HepG2 (cell line): ENCODE results near the gene ZMYND8. TPM values are rescaled to one million over a fixed set of nuclear protein-coding genes. Genes with fewer than 3 reads are reported as not detected.

Experiments used
- FOXA1 ChIP-seq, 2 experiments: fragments of 450-650 bp in 1 of 2; sonication (generic) in 1 of 2; formaldehyde crosslinking in 1 of 2; IDR thresholded peaks; 2 replicates each; pipeline versions ENCODE4 v1.4.0 to v1.6.1; 2016 to 2020; ENCODE audit warnings: missing genetic modification reagents in 1 of 2
- IKZF5 ChIP-seq: IDR thresholded peaks from 2 replicates; pipeline ENCODE4 v1.6.1; 2018; ENCODE audit warnings: missing genetic modification reagents, mild to moderate bottlenecking, missing compliant biosample characterization
- MED1 ChIP-seq: sonication (generic); formaldehyde crosslinking; IDR thresholded peaks from 2 replicates; pipeline ENCODE4 v1.4.0; 2020; ENCODE audit warnings: missing genetic modification reagents
- NFIC ChIP-seq: IDR thresholded peaks from 2 replicates; pipeline ENCODE4 v1.6.1; 2012; ENCODE audit warnings: mild to moderate bottlenecking, low read length, inconsistent platforms
- POGK ChIP-seq: sonication (generic); formaldehyde crosslinking; conservative IDR thresholded peaks from 2 replicates; pipeline ENCODE4 v1.8.0; 2022; ENCODE audit warnings: mild to moderate bottlenecking, moderate library complexity, missing genetic modification reagents
- SIX4 ChIP-seq: sonication (generic); formaldehyde crosslinking; IDR thresholded peaks from 2 replicates; pipeline ENCODE4 v1.4.0; 2020; ENCODE audit warnings: missing genetic modification reagents
- TFDP2 ChIP-seq: sonication (generic); formaldehyde crosslinking; IDR thresholded peaks from 2 replicates; pipeline ENCODE4 v1.4.0; 2020; ENCODE audit warnings: missing genetic modification reagents
- ZFP41 ChIP-seq: sonication (generic); formaldehyde crosslinking; IDR thresholded peaks from 2 replicates; pipeline ENCODE4 v1.4.0; 2020; ENCODE audit warnings: mild to moderate bottlenecking, missing genetic modification reagents, borderline replicate concordance
- ZGPAT ChIP-seq: IDR thresholded peaks from 2 replicates; pipeline ENCODE4 v1.6.1; 2016; ENCODE audit warnings: mild to moderate bottlenecking
- ZMYM4 ChIP-seq: sonication (generic); formaldehyde crosslinking; IDR thresholded peaks from 2 replicates; pipeline ENCODE4 v1.8.1; 2023; ENCODE audit warnings: mild to moderate bottlenecking, missing genetic modification reagents
- ZNF280D ChIP-seq: sonication (generic); formaldehyde crosslinking; IDR thresholded peaks from 2 replicates; pipeline ENCODE4 v1.5.1; 2020; ENCODE audit warnings: mild to moderate bottlenecking, missing genetic modification reagents
- ZNF335 ChIP-seq: sonication (generic); formaldehyde crosslinking; IDR thresholded peaks from 2 replicates; pipeline ENCODE4 v1.4.0; 2020; ENCODE audit warnings: missing genetic modification reagents
- ZNF337 ChIP-seq: sonication (generic); formaldehyde crosslinking; IDR thresholded peaks from 2 replicates; pipeline ENCODE4 v1.5.1; 2020; ENCODE audit warnings: missing genetic modification reagents, low read depth, mild to moderate bottlenecking, borderline replicate concordance
- ZNF549 ChIP-seq: sonication (generic); formaldehyde crosslinking; IDR thresholded peaks from 2 replicates; pipeline ENCODE4 v1.5.0; 2020; ENCODE audit warnings: missing genetic modification reagents
- ZNF552 ChIP-seq: sonication (generic); formaldehyde crosslinking; IDR thresholded peaks from 2 replicates; pipeline ENCODE4 v1.9.0; 2022; ENCODE audit warnings: missing genetic modification reagents, mild to moderate bottlenecking, borderline replicate concordance
- ZNF766 ChIP-seq: sonication (generic); formaldehyde crosslinking; IDR thresholded peaks from 2 replicates; pipeline ENCODE4 v1.5.0; 2020; ENCODE audit warnings: missing genetic modification reagents, borderline replicate concordance
- ZNF784 ChIP-seq: sonication (generic); formaldehyde crosslinking; IDR thresholded peaks from 2 replicates; pipeline ENCODE4 v1.5.1; 2020; ENCODE audit warnings: missing genetic modification reagents, mild to moderate bottlenecking, borderline replicate concordance
- ZNF891 ChIP-seq: sonication (generic); formaldehyde crosslinking; IDR thresholded peaks from 2 replicates; pipeline ENCODE4 v1.5.0; 2020; ENCODE audit warnings: mild to moderate bottlenecking, missing genetic modification reagents
- polyA plus RNA-seq, 8 experiments: library from polyadenylated mRNA; depleted of rRNA in 3 of 8; stranded (reverse) in 7 of 8; unstranded in 1 of 8; fragments of >200 nt; fragmentation: Illumina TruSeq in 4 of 8; extraction: Trizol in 4 of 8; gene quantifications; 2 replicates each; pipeline versions ENCODE4 v1.2.1 to v1.2.3, GENCODE V29; 2011 to 2016; ENCODE audit warnings: low read depth in 4 of 8, missing spikeins in 1 of 8, mixed read lengths in 1 of 8; ENCODE audit not compliant: insufficient read depth in 1 of 8
- total RNA-seq, 5 experiments: library from RNA; depleted of rRNA; stranded (reverse); fragments of >200 nt; fragmentation: Illumina TruSeq; extraction: Trizol; gene quantifications; 2 replicates each; pipeline ENCODE4 v1.2.3, GENCODE V29; 2016; ENCODE audit warnings: low read depth in 1 of 5

ZMYND8 gene
- total and polyA plus RNA-seq, 2 of the 13 experiments (the other 11 are each of a cell fraction or from before 2014, with no cell fraction given): 53.9 to 84.7 TPM

GRCh38 chr20:47358672-47359529 lies 2.4 kb upstream of the ZMYND8 start (continued):
- TF ChIP-seq MED1 (CRISPR knock-in tag) (peak; percentile 100), ZNF552 (CRISPR knock-in tag) (peak; percentile 21; the same call in 1 of the 2 replicates), ZNF891 (CRISPR knock-in tag) (peak; percentile 99), ZGPAT (peak; percentile 95), ZMYM4 (CRISPR knock-in tag) (peak; percentile 91), ZNF766 (CRISPR knock-in tag) (peak; percentile 95), ZFP41 (CRISPR knock-in tag) (peak; percentile 96; the same call in 1 of the 2 replicates), FOXA1 (IDR thresholded peaks at IDR 0.05) (no peak), FOXA1 (CRISPR knock-in tag; IDR thresholded peaks at IDR 0.05) (peak; percentile 68), ZNF280D (peak; percentile 95), ZNF549 (peak; percentile 91; the same call in 1 of the 2 replicates), NFIC (no peak), SIX4 (peak; percentile 81), POGK (CRISPR knock-in tag) (peak; percentile 45; the same call in 1 of the 2 replicates), ZNF784 (CRISPR knock-in tag) (peak; percentile 60; the same call in 1 of the 2 replicates), IKZF5 (peak; percentile 99), ZNF337 (peak; percentile 89; the same call in 1 of the 2 replicates), ZNF335 (CRISPR knock-in tag) (peak; percentile 69; the same call in 1 of the 2 replicates), TFDP2 (CRISPR knock-in tag) (peak; percentile 79; the same call in 1 of the 2 replicates)
